ENCODE results near the gene PKIB.

- no peak for TF ChIP-seq CTCF (IDR thresholded peaks at IDR 0.05; ENCODE audit: low read length)
- no peak for TF ChIP-seq EZH2 (optimal IDR thresholded peaks at IDR 0.05; ENCODE audit: low read depth, low read length)
Observed at GRCh38 chr6:122740936-122741335, 130.7 kb downstream of the PKIB start.
